ENCODE data around the gene NOL4. TPM values are rescaled to one million over a fixed set of nuclear protein-coding genes. Genes with fewer than 3 reads are reported as not detected.

Gene NOL4
- total and polyA plus RNA-seq, 10 of the 15 experiments (the other 5 are each of a cell fraction or from before 2014, with no cell fraction given), result 1.3 to 10.0 (median 6.3) TPM

- no peak for TF ChIP-seq ZBTB33 (IDR thresholded peaks at IDR 0.05)
Measured at GRCh38 chr18:34258176-34258575, 33.5 kb upstream of the NOL4 start (continued).

DNA sequence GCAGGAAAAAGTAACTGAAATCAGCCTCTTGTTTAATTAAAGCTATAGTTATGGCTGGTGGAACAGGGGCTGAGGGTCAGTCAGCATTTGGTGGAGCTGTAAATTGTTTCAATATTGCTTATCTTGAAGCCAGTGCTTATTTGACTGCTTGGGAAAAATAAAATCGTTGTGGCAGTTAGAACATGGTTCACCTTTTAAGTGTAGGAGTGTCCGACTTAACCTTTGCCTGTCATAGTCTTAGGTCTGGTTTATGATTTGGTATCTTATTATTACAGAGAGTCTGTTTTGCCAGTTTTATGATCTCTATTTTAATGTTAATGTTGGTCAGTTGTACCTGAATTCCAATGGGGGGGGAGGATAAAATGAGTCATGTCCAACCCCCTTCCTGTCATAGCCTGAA, 27.2 kb upstream of the NOL4 start:
- ChIA-PET RAD21 (ENCODE audit: unreplicated experiment) (interaction anchor here (1.4 kb wide), 1 partner anchor 12 kb away, joined by 3 read pairs; no protein-coding TSS in a partner anchor), SMC1A (ENCODE audit: uncharacterized antibody, unreplicated experiment) (interaction anchor here (1.0 to 1.6 kb wide), 3 partner anchors 8 to 469 kb away, joined by 3 read pairs; no protein-coding TSS in a partner anchor), CTCF (no interaction called here), POLR2A (interaction anchor here (0.9 kb wide), 1 partner anchor 13 kb away, joined by 3 read pairs; no protein-coding TSS in a partner anchor)
- BruUV-seq (replicated peaks), result no TSS peak
- TF ChIP-seq JUNB (IDR thresholded peaks at IDR 0.05), result no peak
- no peak for TF ChIP-seq IRF3 (IDR thresholded peaks at IDR 0.05)
- TF ChIP-seq EZH2 (IDR thresholded peaks at IDR 0.05; ENCODE audit: borderline replicate concordance, control insufficient read depth, low read depth, low read length), result no peak
- TF ChIP-seq, protein P1, sequence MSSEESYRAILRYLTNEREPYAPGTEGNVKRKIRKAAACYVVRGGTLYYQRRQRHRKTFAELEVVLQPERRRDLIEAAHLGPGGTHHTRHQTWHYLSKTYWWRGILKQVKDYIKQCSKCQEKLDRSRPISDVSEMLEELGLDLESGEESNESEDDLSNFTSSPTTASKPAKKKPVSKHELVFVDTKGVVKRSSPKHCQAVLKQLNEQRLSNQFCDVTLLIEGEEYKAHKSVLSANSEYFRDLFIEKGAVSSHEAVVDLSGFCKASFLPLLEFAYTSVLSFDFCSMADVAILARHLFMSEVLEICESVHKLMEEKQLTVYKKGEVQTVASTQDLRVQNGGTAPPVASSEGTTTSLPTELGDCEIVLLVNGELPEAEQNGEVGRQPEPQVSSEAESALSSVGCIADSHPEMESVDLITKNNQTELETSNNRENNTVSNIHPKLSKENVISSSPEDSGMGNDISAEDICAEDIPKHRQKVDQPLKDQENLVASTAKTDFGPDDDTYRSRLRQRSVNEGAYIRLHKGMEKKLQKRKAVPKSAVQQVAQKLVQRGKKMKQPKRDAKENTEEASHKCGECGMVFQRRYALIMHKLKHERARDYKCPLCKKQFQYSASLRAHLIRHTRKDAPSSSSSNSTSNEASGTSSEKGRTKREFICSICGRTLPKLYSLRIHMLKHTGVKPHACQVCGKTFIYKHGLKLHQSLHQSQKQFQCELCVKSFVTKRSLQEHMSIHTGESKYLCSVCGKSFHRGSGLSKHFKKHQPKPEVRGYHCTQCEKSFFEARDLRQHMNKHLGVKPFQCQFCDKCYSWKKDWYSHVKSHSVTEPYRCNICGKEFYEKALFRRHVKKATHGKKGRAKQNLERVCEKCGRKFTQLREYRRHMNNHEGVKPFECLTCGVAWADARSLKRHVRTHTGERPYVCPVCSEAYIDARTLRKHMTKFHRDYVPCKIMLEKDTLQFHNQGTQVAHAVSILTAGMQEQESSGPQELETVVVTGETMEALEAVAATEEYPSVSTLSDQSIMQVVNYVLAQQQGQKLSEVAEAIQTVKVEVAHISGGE (CRISPR knock-in tag; IDR thresholded peaks at IDR 0.05), result no peak
- no peak for TF ChIP-seq SMC3 (IDR thresholded peaks at IDR 0.05; ENCODE audit: borderline replicate concordance, low read length)
- no peak for TF ChIP-seq MEF2B (IDR thresholded peaks at IDR 0.05; ENCODE audit: partially characterized antibody, poor library complexity, severe bottlenecking)
- no peak for DNase-seq (ENCODE audit: low read depth, low spot score)
- Histone ChIP-seq H4K20me1 (ENCODE audit: control insufficient read depth, insufficient read depth) (no peaks in the 10 kb centered on the region), H3K4me2 (ENCODE audit: control insufficient read depth, insufficient read depth) (no peak overlapping the region), H3K36me3 (ENCODE audit: control insufficient read depth in 2 of 2, insufficient read depth in 2 of 2, low read length in 1 of 2) (no peaks in the 10 kb centered on the region), H3K4me3 (no peak overlapping the region), H2AFZ (ENCODE audit: control insufficient read depth, low read depth, low read length) (no peak overlapping the region), H3K79me2 (ENCODE audit: control insufficient read depth, insufficient read depth, low read length) (no peaks in the 10 kb centered on the region), H3K27me3 (replicated peaks in 1 of 2; ENCODE audit: control insufficient read depth in 2 of 2, insufficient read depth in 2 of 2, low read length in 1 of 2) (no peaks in the 10 kb centered on the region), H3K9me3 (replicated peaks; ENCODE audit: control insufficient read depth, insufficient read depth, low read length) (no peaks in the 10 kb centered on the region; the same call in 2 of the 3 replicates), H3K9ac (ENCODE audit: control insufficient read depth, insufficient read depth, low read length) (no peak overlapping the region), H3K4me1 (ENCODE audit: control insufficient read depth, insufficient read depth, low read length) (no peaks in the 10 kb centered on the region), H3K27ac (ENCODE audit: control insufficient read depth, insufficient read depth) (no peak overlapping the region)
- ATAC-seq, result no peak
- intact Hi-C loops (cut with micrococcal nuclease; ENCODE audit: unreplicated experiment) (no loop called here), in situ Hi-C loops (cut with MboI) (no loop called here)
- WGBS (ENCODE audit: insufficient coverage, insufficient replicate concordance, low lambda C conversion rate, missing lambda C conversion rate), result 27% methylated on average over 2 of the region's 2 CpGs
- FAIRE-seq, result no peak
